Measurements from ENCODE around the gene FAAP20. TPM values are rescaled to one million over a fixed set of nuclear protein-coding genes. Genes with fewer than 3 reads are reported as not detected.

FAAP20 gene
- polyA plus RNA-seq, 1 donor: 27.3 TPM

- DNase-seq: no peak
Observed at GRCh38 chr1:2179283-2180013, 15.1 kb downstream of the FAAP20 start.

- DNase-seq: no peak
Observed at GRCh38 chr1:2178875-2179274, 15.7 kb downstream of the FAAP20 start.

GRCh38 chr1:2177946-2178538 lies 16.5 kb downstream of the FAAP20 start:
- DNase-seq: no peak

- DNase-seq: no peak
Observed at GRCh38 chr1:2177541-2177940, 17.0 kb downstream of the FAAP20 start.

- no peak for DNase-seq
Observed at GRCh38 chr1:2176615-2177014, 18.0 kb downstream of the FAAP20 start.

GRCh38 chr1:2175681-2176454 lies 18.7 kb downstream of the FAAP20 start:
- no peak for DNase-seq

- DNase-seq: no peak
Observed at GRCh38 chr1:2175055-2175414, 19.5 kb downstream of the FAAP20 start.

GRCh38 chr1:2174348-2175054 lies 20.1 kb downstream of the FAAP20 start:
- DNase-seq: peak; percentile 46

GRCh38 chr1:2173546-2174347 lies 20.8 kb downstream of the FAAP20 start:
- no peak for DNase-seq

- DNase-seq: no peak
Observed at GRCh38 chr1:2172551-2173146, 21.9 kb downstream of the FAAP20 start.

- DNase-seq: no peak
Observed at GRCh38 chr1:2172012-2172411, 22.6 kb downstream of the FAAP20 start.

- no peak for DNase-seq
Observed at GRCh38 chr1:2170211-2170610, 24.4 kb downstream of the FAAP20 start.

- DNase-seq: no peak
Observed at GRCh38 chr1:2169200-2169836, 25.3 kb downstream of the FAAP20 start.

- no peak for DNase-seq
Observed at GRCh38 chr1:2168535-2168934, 26.0 kb downstream of the FAAP20 start.

GRCh38 chr1:2168090-2168489 lies 26.5 kb downstream of the FAAP20 start:
- no peak for DNase-seq

GRCh38 chr1:2166695-2167094 lies 27.9 kb downstream of the FAAP20 start:
- DNase-seq: no peak

- DNase-seq: no peak
Observed at GRCh38 chr1:2166254-2166653, 28.3 kb downstream of the FAAP20 start.

GRCh38 chr1:2165646-2166045 lies 28.9 kb downstream of the FAAP20 start:
- no peak for DNase-seq

GRCh38 chr1:2163205-2163604 lies 31.4 kb downstream of the FAAP20 start:
- no peak for DNase-seq

GRCh38 chr1:2160451-2161300 lies 33.9 kb downstream of the FAAP20 start:
- DNase-seq: no peak
